HG02970 (cell line): ENCODE measurements around the gene GPR12.

Experiments used
- ATAC-seq: cut with Tn5 transposase; IDR thresholded peaks from one replicate; pipeline ENCODE4 v1.9.1; 2021; ENCODE audit warnings: mild to moderate bottlenecking, moderate library complexity, moderate number of reproducible peaks; ENCODE audit not compliant: unreplicated experiment, low FRiP score

The GPR12 gene

DNA sequence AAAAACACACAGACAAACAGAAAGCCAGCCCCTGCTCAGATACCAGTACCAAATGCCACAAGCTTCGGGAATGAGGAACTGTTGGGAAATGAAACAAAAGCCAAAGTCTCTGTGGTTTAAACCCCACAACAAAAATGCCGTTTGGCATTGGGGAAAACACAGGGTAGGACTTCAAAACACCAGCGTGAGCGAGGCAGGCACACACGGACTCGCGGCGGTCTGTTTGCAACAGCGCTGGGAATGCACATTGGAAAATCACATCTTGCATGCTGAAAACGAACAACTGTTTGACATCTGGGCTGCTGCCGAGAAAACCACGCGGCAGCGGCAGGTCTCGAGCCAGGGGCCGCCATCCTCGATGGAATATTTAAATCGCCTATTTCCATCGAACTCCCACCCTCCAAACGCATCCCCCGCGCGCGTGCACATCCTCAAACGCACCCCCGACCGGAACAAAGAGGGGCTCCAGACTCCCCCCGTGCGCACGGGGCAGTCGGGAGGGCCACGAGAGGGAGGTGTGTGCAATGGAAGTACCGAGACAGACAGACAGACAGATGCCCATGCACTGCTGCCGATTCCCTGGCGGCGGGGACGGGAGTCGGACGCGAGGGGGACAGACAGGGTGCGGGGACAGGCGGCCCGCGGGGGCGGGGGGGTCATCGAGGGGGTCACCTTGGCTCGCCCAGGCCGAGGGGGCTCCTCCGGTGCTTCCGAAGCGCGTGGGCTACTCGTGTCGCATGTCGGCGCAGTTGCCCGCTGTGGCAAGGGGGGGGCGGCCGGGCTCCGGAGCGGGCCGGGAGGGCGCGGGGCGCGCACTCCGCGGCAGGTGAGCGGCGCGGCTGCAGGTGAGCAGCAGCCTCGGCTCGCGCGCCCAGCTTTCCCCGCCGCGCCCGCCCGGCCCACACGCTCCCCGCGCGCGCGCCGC, at the start of gene GPR12:
GPR12 (minus strand) TSS at position 880 of the 925 bp plus-strand sequence. CDS start 959 bp downstream, outside the sequence.
- ATAC-seq: no peak

- no peak for ATAC-seq
These were observed 49.5 kb upstream of the GPR12 start for GRCh38 chr13:26810095-26810494.

DNA sequence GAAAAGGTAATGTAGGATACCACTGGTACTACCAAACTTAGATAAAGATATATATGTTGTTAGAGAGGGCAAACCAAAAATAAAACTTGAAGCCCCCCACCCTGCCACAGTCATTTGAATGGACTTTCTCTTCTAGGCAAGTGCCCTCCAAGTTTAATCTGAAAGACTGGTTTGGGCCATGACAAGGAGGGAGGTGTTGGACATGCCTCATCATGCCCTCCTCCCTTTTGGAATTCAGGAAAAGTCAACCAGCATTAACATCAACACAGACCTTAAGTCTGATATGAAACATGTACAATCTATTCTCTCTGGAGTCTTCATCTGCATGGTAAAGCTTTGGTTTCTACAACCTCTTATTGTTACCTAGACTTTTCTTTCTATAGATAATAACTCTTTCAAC, 46.3 kb upstream of the GPR12 start:
- no peak for ATAC-seq

DNA sequence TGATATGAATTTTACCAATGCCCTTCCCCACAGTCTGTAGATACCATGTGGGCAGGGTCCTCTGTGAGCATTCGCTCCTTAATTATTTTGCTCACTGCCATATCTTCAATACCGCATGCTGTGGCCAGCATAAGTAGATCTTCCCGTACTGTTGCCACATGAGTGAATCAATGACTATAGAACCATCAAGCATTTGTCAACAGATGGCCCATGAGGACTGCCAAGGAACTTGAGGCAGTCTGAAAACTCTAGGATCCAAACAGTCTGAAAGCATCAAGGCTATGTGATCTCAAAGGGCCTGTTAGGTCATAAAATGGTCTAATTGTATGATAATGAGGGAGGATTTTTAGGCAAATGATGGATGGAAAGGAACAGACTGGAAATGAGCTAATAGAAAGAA, 27.4 kb upstream of the GPR12 start:
- no peak for ATAC-seq

GRCh38 chr13:26786651-26787295, 26.2 kb upstream of the GPR12 start:
- no peak for ATAC-seq

- ATAC-seq: peak; percentile 19
These were observed 25.4 kb upstream of the GPR12 start for GRCh38 chr13:26785838-26786630.

GRCh38 chr13:26784704-26785639, 24.4 kb upstream of the GPR12 start:
- ATAC-seq: peak; percentile 62

DNA sequence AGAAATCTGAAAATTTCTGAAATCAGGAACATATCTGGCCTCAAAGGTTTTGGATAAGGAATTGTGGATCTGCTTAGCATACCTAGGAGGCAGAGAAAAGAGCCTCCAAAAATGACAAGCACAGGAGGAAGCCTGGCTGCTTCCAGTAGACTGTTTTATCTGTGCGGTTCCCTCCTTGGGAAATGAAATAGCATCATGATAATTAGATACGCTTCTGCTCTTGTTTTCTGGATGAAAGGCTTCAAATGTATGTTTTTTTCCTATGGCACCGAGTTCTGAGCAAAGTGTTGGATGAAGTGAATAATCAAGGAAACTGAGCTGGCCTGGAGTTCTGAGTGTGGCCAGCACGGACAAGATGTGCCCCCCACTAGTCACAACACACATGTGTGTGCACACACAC, 19.8 kb upstream of the GPR12 start:
- no peak for ATAC-seq

DNA sequence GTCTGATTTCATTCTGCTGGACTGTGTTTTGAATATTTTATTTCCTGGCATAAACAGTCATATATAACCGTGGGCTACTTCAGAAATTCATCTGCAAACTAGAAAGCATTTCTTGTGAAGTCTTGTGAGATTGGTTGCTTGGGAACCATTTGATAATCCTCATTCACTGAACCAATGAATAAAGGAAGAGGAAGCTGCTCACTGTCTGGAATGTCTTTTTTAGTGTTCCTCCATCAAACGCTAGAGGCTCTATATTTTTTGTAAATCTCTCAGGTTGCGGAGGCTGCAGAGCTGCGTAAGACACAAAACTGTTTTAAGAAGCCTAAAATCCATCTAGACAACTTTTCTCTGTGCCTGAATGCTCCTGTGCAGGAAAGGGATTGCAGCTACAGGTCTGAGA, 18.7 kb upstream of the GPR12 start:
- ATAC-seq: no peak

GRCh38 chr13:26772531-26772930, 11.9 kb upstream of the GPR12 start:
- no peak for ATAC-seq

- no peak for ATAC-seq
These were observed 11.2 kb upstream of the GPR12 start for GRCh38 chr13:26771796-26772195.

- no peak for ATAC-seq
These were observed 2.3 kb upstream of the GPR12 start for GRCh38 chr13:26762745-26763345.

- ATAC-seq: no peak
These were observed 421 bp upstream of the GPR12 start for GRCh38 chr13:26760832-26761582.

DNA sequence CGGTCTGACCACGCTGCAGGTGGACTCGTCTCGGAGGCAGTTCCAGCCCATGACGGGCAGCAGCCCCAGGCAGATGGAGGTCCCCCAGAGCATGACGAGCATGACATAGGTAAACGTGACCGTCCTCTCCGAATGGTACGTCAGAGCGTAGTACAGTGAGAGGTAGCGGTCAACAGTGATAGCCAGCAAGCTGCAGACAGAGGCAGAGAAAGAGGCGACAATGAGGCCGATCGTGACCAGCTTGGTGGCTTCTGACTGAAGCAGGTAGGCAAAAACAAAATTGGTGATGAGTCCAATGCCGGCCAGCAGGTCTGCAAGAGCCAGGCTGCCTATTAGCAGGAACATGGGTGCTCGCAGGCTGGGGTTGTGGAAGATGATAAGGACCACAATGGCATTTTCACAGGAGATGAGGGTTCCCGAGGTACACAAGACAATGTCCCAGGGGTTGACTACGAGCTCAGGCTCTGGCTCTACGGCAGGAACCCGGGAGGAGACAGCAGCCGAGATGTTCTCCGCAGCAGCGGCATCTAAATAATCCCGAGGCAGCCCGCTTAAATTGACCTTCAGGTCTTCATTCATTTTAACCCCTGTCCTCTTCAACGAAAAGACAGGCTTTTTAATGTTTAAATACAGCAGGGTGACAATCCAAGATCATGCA, 1.2 kb downstream of the GPR12 start:
- ATAC-seq: no peak

GRCh38 chr13:26758496-26759157, 2.0 kb downstream of the GPR12 start:
- no peak for ATAC-seq

- no peak for ATAC-seq
These were observed 3.6 kb downstream of the GPR12 start for GRCh38 chr13:26756961-26757360.

DNA sequence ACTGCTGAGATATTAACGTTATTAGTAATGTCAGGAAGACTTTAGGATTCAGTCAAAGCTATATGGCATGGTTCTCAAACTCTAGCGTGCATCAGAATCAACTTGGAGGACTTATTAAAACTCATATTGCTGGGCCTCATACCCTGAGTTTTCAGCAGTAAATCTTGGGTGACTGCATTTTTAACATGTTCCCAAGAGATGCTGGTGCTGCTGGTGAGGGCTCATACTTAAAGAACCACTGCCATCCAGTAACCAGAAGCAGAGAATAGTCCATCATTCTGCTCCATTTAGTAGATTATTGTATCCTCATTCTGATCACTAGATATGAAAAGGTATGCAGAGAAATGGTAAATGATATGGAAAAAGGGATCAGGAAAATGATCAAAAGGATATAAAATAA, 7.9 kb downstream of the GPR12 start:
- no peak for ATAC-seq

- ATAC-seq: no peak
These were observed 10.7 kb downstream of the GPR12 start for GRCh38 chr13:26749905-26750304.
